Lung microvascular endothelial cell (primary cell): ENCODE data around the gene ZSWIM1. TPM values are rescaled to one million over a fixed set of nuclear protein-coding genes. Genes with fewer than 3 reads are reported as not detected.
"Not testable (repeated sequence)": the region's sequence is repeated elsewhere in the genome, so short reads cannot be mapped to it uniquely, and the experiment has no call there.

Experiments used
- DNase-seq, 2 donors: peaks; one replicate each; pipeline versions ENCODE4 v3.0.0 to v3.0.0-alpha.2; 2010; ENCODE audit warnings: low read depth in 2 of 2
- total RNA-seq: library from RNA; depleted of rRNA; stranded (reverse); fragments of >200 nt; gene quantifications from 2 replicates; pipeline ENCODE4 v1.2.1, GENCODE V29; 2014

Gene ZSWIM1
- total RNA-seq, 1 donor from 2014 or later, result 4.0 TPM

- no peak for DNase-seq
Measured at GRCh38 chr20:45888681-45889080, 7.7 kb downstream of the ZSWIM1 start.

GRCh38 chr20:45890077-45890984 is 9.3 kb downstream of the ZSWIM1 start:
- peak; percentile 92 to 94 for DNase-seq

- DNase-seq, result peak; percentile 93
Measured at GRCh38 chr20:45890985-45891983, 10.3 kb downstream of the ZSWIM1 start, which contains the start of the genes CTSA and NEURL2. TSS of gene CTSA (plus strand) at chr20:45891335. CDS start at chr20:45891569, 234 bp downstream. TSS of gene NEURL2 (minus strand) at chr20:45891208. CDS start at chr20:45890991, 217 bp downstream.

- peak in 1 of 2 donors; percentile 39 for DNase-seq
Measured at GRCh38 chr20:45892049-45892825, 11.2 kb downstream of the ZSWIM1 start.

GRCh38 chr20:45892828-45893500 is 11.9 kb downstream of the ZSWIM1 start:
- no peak for DNase-seq

- no peak for DNase-seq
Measured at GRCh38 chr20:45893831-45894230, 12.8 kb downstream of the ZSWIM1 start.

- no peak for DNase-seq
Measured at GRCh38 chr20:45894797-45895196, 13.8 kb downstream of the ZSWIM1 start.

GRCh38 chr20:45896641-45897161 is 15.7 kb downstream of the ZSWIM1 start:
- DNase-seq, result no peak

- DNase-seq, result no peak
Measured at GRCh38 chr20:45897289-45897688, 16.3 kb downstream of the ZSWIM1 start.

GRCh38 chr20:45897692-45898091 is 16.7 kb downstream of the ZSWIM1 start:
- no peak for DNase-seq

GRCh38 chr20:45898285-45898684 is 17.3 kb downstream of the ZSWIM1 start:
- no peak for DNase-seq

- no peak for DNase-seq
Measured at GRCh38 chr20:45899046-45899835, 18.2 kb downstream of the ZSWIM1 start.

- DNase-seq, result not testable (repeated sequence)
Measured at GRCh38 chr20:45901332-45901731, 20.3 kb downstream of the ZSWIM1 start.

- DNase-seq, result no peak
Measured at GRCh38 chr20:45902199-45902701, 21.2 kb downstream of the ZSWIM1 start.

GRCh38 chr20:45904583-45905504 is 23.8 kb downstream of the ZSWIM1 start:
- DNase-seq, result no peak

GRCh38 chr20:45905505-45906079 is 24.6 kb downstream of the ZSWIM1 start:
- no peak for DNase-seq

GRCh38 chr20:45907219-45907948 is 26.4 kb downstream of the ZSWIM1 start:
- no peak for DNase-seq
